Endothelial cell of umbilical vein (primary cell): ENCODE data around the gene ENDOG. TPM values are rescaled to one million over a fixed set of nuclear protein-coding genes. Genes with fewer than 3 reads are reported as not detected.

Source experiments
- BruUV-seq: library from RNA; stranded (reverse); fragments of 400-500 nt; replicated peaks from 2 replicates; lab custom pipeline; 2021; lab: Mats Ljungman, UMichigan
- CTCF ChIA-PET: fragments of 300-600, 350-600 bp; sonication (Branson Sonifier 250); formaldehyde crosslinking; loops from one replicate; lab custom pipeline; 2021; ENCODE audit warnings: antibody characterized with exemption, inconsistent platforms; lab: Charles Lee
- POLR2A ChIA-PET: fragments of 300-600, 350-600 bp; sonication (Branson Sonifier 250); formaldehyde crosslinking; loops from one replicate; lab custom pipeline; 2021; ENCODE audit warnings: antibody characterized with exemption, inconsistent platforms; lab: Charles Lee
- DNase-seq: peaks from one replicate; pipeline ENCODE4 v3.0.0-alpha.2; 2011; ENCODE audit warnings: low read depth, low spot score
- FAIRE-seq: peaks from 2 replicates; lab custom pipeline; 2011; peaks lifted over from hg19 to GRCh38; lab: Jason Lieb, UNC
- H2AFZ ChIP-seq: 2 replicates; pipeline ENCODE4 v1.6.0; 2012; ENCODE audit warnings: low read depth, low read length, control low read depth, inconsistent platforms
- H3K27ac ChIP-seq: 2 replicates; pipeline ENCODE4 v1.5.1; 2011; ENCODE audit warnings: low read depth, mild to moderate bottlenecking, control low read depth, low read length, moderate library complexity; ENCODE audit not compliant: insufficient read depth
- H3K27me3 ChIP-seq, 2 experiments: 2 replicates each; pipeline versions ENCODE4 v1.6.0 to v1.6.1; 2011; ENCODE audit warnings: low read length in 2 of 2, mixed read lengths in 1 of 2; ENCODE audit not compliant: control insufficient read depth in 2 of 2, insufficient read depth in 2 of 2
- H3K36me3 ChIP-seq, 2 experiments: 2 replicates in 1 of 2; 3 replicates in 1 of 2; pipeline ENCODE4 v1.5.1; 2011; ENCODE audit warnings: low read length in 2 of 2, mild to moderate bottlenecking in 1 of 2, moderate library complexity in 1 of 2; ENCODE audit not compliant: control insufficient read depth in 2 of 2, insufficient read depth in 2 of 2; ENCODE audit errors: extremely low read depth in 1 of 2
- H3K4me1 ChIP-seq: 3 replicates; pipeline ENCODE4 v1.5.1; 2011; ENCODE audit warnings: mild to moderate bottlenecking, low read length; ENCODE audit not compliant: control insufficient read depth, insufficient read depth; ENCODE audit errors: extremely low read depth
- H3K4me2 ChIP-seq: 2 replicates; pipeline ENCODE4 v1.6.1; 2011; ENCODE audit warnings: low read length, control low read depth, mixed read lengths; ENCODE audit not compliant: insufficient read depth
- H3K4me3 ChIP-seq, 3 experiments: fragments of 200-600 bp in 1 of 3; sonication (generic), shearing (Covaris generic) in 1 of 3; replicated peaks in 1 of 3; 2 replicates each; pipeline ENCODE4 v1.5.1; 2011 to 2016; ENCODE audit warnings: control low read depth in 3 of 3, low read length in 3 of 3, mild to moderate bottlenecking in 2 of 3, inconsistent platforms in 1 of 3, low read depth in 1 of 3, moderate library complexity in 1 of 3; ENCODE audit not compliant: insufficient read depth in 1 of 3
- H3K79me2 ChIP-seq: 2 replicates; pipeline ENCODE4 v1.6.0; 2012; ENCODE audit warnings: low read length, inconsistent platforms; ENCODE audit not compliant: control insufficient read depth, insufficient read depth
- H3K9ac ChIP-seq: replicated peaks from 2 replicates; pipeline ENCODE3; 2011; ENCODE audit warnings: low read length, control low read depth; ENCODE audit not compliant: insufficient read depth; ENCODE audit errors: extremely low read depth
- H3K9me1 ChIP-seq: replicated peaks from 3 replicates; pipeline ENCODE4 v1.6.0; 2011; ENCODE audit warnings: mild to moderate bottlenecking, low read length; ENCODE audit not compliant: control insufficient read depth, insufficient read depth; ENCODE audit errors: extremely low read depth
- H3K9me3 ChIP-seq: replicated peaks from 2 replicates; pipeline ENCODE4 v1.5.1; 2012; ENCODE audit warnings: low read length, inconsistent platforms; ENCODE audit not compliant: control insufficient read depth, insufficient read depth
- H4K20me1 ChIP-seq: replicated peaks from 2 replicates; pipeline ENCODE3; 2011; ENCODE audit warnings: mild to moderate bottlenecking, low read length; ENCODE audit not compliant: control insufficient read depth, insufficient read depth; ENCODE audit errors: extremely low read depth
- CTCF ChIP-seq, 2 donors: IDR thresholded peaks; 1 replicate in 1 of 2; 2 replicates in 1 of 2; pipeline ENCODE4 v1.5.1; 2011; ENCODE audit warnings: low read length in 2 of 2, mild to moderate bottlenecking in 2 of 2, moderate library complexity in 2 of 2, control low read depth in 1 of 2, inconsistent platforms in 1 of 2, low read depth in 1 of 2; ENCODE audit not compliant: insufficient read depth in 1 of 2; ENCODE audit errors: extremely low read depth in 1 of 2
- EZH2 ChIP-seq: IDR thresholded peaks from 2 replicates; pipeline ENCODE4 v1.6.1; 2012; ENCODE audit warnings: borderline replicate concordance, low read depth, mild to moderate bottlenecking, moderate library complexity, low read length, inconsistent platforms; ENCODE audit not compliant: severe bottlenecking
- FOS ChIP-seq: IDR thresholded peaks from 2 replicates; pipeline ENCODE4 v1.6.1; 2011; ENCODE audit warnings: mild to moderate bottlenecking, low read length, moderate library complexity, borderline replicate concordance; ENCODE audit not compliant: insufficient read depth
- GATA2 ChIP-seq: IDR thresholded peaks from 2 replicates; pipeline ENCODE4 v1.7.0; 2011; ENCODE audit warnings: low read depth, mild to moderate bottlenecking, moderate library complexity, mixed read lengths, low read length; ENCODE audit not compliant: insufficient read length, insufficient read depth
- JUN ChIP-seq: IDR thresholded peaks from 2 replicates; pipeline ENCODE4 v1.6.1; 2011; ENCODE audit warnings: borderline replicate concordance, low read depth; ENCODE audit not compliant: insufficient read length, insufficient read depth
- MAX ChIP-seq: IDR thresholded peaks from 2 replicates; pipeline ENCODE4 v1.6.1; 2011; ENCODE audit not compliant: insufficient read depth, insufficient read length
- MYC ChIP-seq: IDR thresholded peaks from one replicate; pipeline ENCODE4 v1.6.1; 2011; ENCODE audit warnings: mild to moderate bottlenecking, low read depth, low read length
- POLR2A ChIP-seq: IDR thresholded peaks from 2 replicates; pipeline ENCODE4 v1.6.1; 2012; ENCODE audit warnings: low read depth, mild to moderate bottlenecking, control low read depth, low read length
- POLR2AphosphoS5 ChIP-seq: IDR thresholded peaks from 2 replicates; pipeline ENCODE4 v1.6.1; 2012; ENCODE audit warnings: low read depth, mild to moderate bottlenecking, control low read depth, low read length, moderate library complexity; ENCODE audit not compliant: insufficient read depth
- dilution Hi-C: fragments of 300-500 bp; cut with MboI; formaldehyde crosslinking; loops from one replicate; pipeline ENCODE4 v1.15.0; 2019; ENCODE audit warnings: low sequenced_read_pairs; ENCODE audit not compliant: extremely low pct_ligation_motif_present
- intact Hi-C: fragments of 100-400 bp; cut with micrococcal nuclease; formaldehyde crosslinking; loops from one replicate; pipeline ENCODE4 v1.10.0; 2022
- polyA plus RNA-seq, 4 experiments: library from polyadenylated mRNA; depleted of rRNA in 3 of 4; stranded (reverse) in 3 of 4; unstranded in 1 of 4; fragments of >200 nt; gene quantifications; 2 replicates each; pipeline versions ENCODE4 v1.2.1 to v1.2.3, GENCODE V29; 2011 to 2012; ENCODE audit warnings: missing spikeins in 1 of 4
- total RNA-seq: library from RNA; stranded (reverse); gene quantifications from 2 replicates; pipeline ENCODE4 v1.2.3, GENCODE V29; 2021

The ENDOG gene
- total and polyA plus RNA-seq, 2 donors (not counting 3 experiments of a cell fraction or from before 2014, with no cell fraction given), result 18.0 to 21.1 TPM

GRCh38 chr9:128809831-128810230 lies 8.5 kb upstream of the ENDOG start:
- no peaks in the 10 kb centered on the region for H3K27me3 ChIP-seq
- TF ChIP-seq GATA2 (no peak), MYC (no peak), CTCF (IDR thresholded peaks at IDR 0.05; ENCODE audit: extremely low read depth in 1 of 2, insufficient read depth in 1 of 2, low read depth in 1 of 2, low read length in 2 of 2) (no peak), EZH2 (no peak), POLR2AphosphoS5 (no peak), FOS (no peak), POLR2A (no peak), JUN (no peak), MAX (no peak)
- FAIRE-seq (no peak), DNase-seq (no peak)
- H3K36me3 ChIP-seq, result peaks cover 6 to 24% of the 10 kb centered on the region in 2 experiments
- no peak overlapping the region for H3K4me3 ChIP-seq
- CTCF ChIA-PET, result interaction anchor here (1.2 to 2.1 kb wide), 3 partner anchors 9 to 10 kb away, joined by 4 to 13 read pairs (median 4); partner anchors contain the start of gene ENDOG
- H3K27ac ChIP-seq, result no peak overlapping the region
- TSS peak; percentile 29 for BruUV-seq
- no peaks in the 10 kb centered on the region for H3K4me1 ChIP-seq
- no peak overlapping the region for H3K4me2 ChIP-seq
- intact Hi-C loops, result no loop called here
- no peaks in the 10 kb centered on the region for H4K20me1 ChIP-seq
- no peaks in the 10 kb centered on the region for H3K9me1 ChIP-seq
- no peak overlapping the region for H3K9ac ChIP-seq
- dilution Hi-C loops, result no loop called here
- H3K9me3 ChIP-seq, result no peaks in the 10 kb centered on the region
- no peaks in the 10 kb centered on the region for H3K79me2 ChIP-seq
- POLR2A ChIA-PET, result interaction anchor here (1.3 kb wide), 1 partner anchor 8 kb away, joined by 3 read pairs; the partner anchor contains the start of gene ENDOG
- no peak overlapping the region for H2AFZ ChIP-seq
